Suppressor macrophage treated with lipopolysaccharide for 4 hours (primary cell): ENCODE data around the gene ACKR1.

Experiments used
- DNase-seq: peaks from one replicate; pipeline ENCODE4 v3.0.0-alpha.2; 2020

Gene ACKR1

GRCh38 chr1:159187647-159188374, 16.9 kb upstream of the ACKR1 start:
- DNase-seq, result no peak

DNA sequence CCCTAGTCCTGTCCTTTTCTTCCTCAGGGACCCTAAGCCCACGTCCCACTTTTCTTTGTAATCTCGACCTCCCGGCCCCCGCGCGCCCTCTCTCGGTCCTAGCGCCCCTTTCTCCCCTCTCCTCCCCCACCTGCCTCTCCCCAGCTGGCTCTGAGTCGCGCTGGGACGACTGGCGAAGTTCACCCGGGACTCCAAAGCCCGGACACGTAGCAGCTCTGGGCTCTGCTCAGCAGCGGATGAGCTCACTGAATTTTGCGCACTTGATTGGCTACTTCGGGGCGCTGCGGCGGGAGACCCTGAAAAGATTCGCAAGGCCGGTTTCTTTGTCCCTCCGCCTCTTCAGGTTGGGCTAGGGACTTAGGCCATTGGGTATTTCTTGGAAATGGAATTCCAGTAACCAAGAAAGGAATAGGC, 16.3 kb upstream of the ACKR1 start:
- peak; percentile 48 for DNase-seq

GRCh38 chr1:159190441-159190840, 14.2 kb upstream of the ACKR1 start:
- no peak for DNase-seq

DNA sequence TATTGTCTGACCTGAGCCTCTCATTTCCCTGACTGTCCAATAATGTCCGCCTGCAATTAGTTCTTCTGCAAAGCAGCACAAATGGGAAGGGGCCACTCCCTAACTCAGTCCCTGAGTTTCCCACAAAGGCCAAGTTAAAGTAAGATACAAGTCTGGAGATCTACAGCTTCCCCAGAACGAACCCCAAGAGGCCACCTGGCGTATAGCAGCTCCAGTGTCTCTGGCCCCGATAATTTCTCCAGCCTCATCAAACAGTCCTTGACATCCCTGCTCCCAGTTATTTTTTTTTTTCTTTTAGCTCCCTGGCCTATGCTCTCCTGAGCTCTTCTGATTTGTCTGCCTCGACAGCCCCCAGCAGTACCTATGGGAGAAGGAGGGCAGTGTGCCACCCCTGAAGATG, 8.1 kb upstream of the ACKR1 start:
- DNase-seq, result no peak

GRCh38 chr1:159197561-159198557, 6.8 kb upstream of the ACKR1 start:
- DNase-seq, result peak; percentile 89

DNA sequence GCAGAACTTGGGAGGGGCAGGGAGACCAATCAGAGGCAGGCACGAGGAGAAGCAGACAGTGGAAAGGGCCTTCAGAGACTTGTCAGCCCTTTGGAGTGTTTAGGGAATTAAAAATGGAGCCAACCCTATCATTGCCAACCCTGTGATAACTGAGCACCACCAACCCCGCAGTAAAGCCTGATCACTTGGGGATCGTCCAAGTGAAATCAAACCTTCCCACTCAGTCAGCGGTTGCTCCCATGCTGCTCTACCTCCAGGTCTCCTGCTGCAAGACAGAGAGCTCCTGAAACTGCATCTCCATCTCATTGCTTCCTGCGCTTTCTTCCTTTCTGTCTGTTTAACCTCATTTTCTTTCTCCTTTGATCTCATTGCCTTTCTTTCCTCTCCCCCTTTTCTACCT, 4.8 kb upstream of the ACKR1 start:
- DNase-seq, result no peak

- no peak for DNase-seq
Observed at GRCh38 chr1:159200769-159201168, 3.9 kb upstream of the ACKR1 start.

DNA sequence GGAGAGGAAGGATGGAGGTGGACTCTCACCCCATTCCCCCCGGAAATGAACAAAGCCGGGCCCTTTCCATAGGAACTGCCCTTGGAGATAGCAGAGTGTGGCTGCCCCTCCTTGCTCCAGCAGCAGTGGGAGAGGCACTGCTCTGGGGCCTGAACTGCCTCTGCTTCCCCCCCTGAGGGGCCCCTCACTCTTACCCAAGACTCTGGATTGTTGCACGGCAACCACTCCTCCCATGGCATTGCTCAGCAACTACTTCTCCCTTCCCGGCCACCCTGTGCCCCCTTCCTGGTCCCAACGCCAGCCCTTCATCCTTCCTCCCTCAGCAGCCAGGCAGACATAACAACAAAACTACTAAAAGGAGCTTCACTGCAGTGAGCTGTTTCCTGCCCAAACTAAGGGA, 3.0 kb upstream of the ACKR1 start:
- no peak for DNase-seq

- no peak for DNase-seq
Observed at GRCh38 chr1:159203610-159204009, 1.1 kb upstream of the ACKR1 start.

DNA sequence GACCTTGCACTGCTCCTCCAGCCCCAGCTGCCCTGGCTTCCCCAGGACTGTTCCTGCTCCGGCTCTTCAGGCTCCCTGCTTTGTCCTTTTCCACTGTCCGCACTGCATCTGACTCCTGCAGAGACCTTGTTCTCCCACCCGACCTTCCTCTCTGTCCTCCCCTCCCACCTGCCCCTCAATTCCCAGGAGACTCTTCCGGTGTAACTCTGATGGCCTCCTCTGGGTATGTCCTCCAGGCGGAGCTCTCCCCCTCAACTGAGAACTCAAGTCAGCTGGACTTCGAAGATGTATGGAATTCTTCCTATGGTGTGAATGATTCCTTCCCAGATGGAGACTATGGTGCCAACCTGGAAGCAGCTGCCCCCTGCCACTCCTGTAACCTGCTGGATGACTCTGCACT, 550 bp downstream of the ACKR1 start:
- no peak for DNase-seq

GRCh38 chr1:159206110-159206509, 1.4 kb downstream of the ACKR1 start:
- DNase-seq, result no peak

DNA sequence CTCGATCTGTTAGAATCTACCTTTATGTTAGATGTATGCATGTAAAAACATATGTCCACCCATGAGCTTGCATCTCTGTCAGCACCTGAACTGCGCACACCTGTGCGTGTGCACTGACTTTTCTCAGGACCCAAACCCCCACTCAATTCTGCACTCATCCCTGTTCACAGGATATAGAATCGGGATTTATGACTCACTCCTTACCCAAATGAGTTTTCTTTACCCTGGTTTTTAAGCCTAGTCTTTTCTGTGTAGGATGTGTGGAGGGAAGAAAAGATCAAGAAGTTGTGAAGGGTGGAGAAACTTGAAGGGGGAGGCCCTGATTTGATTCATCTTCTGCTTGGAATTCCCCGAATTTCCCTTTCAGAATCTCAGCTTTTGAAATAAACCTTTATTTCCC, 2.4 kb downstream of the ACKR1 start:
- no peak for DNase-seq

DNA sequence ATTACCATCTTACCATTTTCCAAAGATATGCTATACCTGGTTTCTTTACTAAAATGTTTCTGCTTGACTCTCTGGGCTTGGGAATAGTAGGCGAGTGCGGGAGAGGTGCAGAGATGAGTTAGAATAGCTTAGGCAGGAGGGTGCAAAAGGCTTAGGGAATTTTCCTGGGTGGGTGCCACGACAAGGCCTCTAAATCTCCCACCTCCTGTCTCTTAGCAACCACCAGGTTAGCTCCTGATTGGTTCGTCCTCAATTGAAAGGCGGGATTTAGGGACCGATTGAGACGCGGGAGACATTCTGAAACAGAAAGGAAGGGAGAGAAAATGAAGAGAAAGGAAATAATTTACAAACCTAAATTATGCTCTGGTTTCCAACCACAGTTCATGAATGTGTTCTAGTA, 3.1 kb downstream of the ACKR1 start:
- no peak for DNase-seq

DNA sequence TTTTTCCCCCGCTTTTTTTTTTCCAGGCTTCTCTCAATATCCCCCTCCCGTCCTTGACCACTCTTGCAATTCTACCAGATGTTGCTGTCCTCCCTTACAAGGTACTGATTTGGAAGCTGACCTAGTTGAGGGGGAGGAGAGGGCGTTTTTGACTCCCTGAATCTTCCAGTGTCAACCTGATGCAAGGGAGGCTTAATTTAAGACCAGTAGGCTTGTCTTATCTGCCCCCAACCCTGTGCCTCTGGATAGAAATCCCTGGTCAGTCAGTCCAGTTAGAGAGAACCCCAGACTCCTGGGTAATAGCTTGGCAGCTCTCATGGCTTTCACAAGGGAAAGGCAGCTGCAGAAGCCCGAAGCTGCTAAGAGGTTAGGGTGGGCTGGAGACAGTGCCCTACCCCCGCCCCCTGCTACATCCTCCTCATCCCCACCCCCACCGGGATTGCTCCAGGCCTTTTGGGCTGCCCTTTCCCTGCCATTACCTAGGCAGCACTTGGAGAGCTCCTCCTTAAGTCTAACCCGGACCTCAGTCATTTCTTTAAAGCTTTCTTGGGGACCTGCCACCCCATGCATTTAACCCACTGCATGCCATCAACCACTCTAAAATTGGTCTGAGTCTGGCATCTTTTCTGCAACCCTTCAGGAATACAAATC, 3.6 kb downstream of the ACKR1 start:
- DNase-seq, result no peak

GRCh38 chr1:159209061-159209460, 4.4 kb downstream of the ACKR1 start:
- no peak for DNase-seq

- peak; percentile 58 for DNase-seq
Observed at GRCh38 chr1:159211331-159212136, 6.9 kb downstream of the ACKR1 start.

DNA sequence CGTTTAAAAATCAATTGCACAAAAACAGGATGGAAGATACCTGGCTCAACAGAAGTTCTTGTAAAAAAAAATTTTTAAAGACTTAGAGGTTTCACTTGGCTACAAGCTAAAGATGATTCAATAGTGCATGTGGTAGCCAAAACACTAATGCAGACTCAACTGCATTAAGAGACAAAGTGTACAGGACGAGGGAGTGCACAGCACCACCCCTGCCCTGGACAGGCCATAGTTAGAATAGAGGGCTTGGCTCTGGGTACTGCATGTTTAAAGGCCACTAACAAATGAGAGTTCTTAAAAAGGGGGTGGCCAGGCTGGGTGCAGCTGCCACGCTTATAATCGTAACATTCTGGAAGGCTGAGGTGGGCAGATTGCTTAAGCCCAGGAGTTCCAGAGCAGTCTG, 7.9 kb downstream of the ACKR1 start:
- DNase-seq, result no peak

DNA sequence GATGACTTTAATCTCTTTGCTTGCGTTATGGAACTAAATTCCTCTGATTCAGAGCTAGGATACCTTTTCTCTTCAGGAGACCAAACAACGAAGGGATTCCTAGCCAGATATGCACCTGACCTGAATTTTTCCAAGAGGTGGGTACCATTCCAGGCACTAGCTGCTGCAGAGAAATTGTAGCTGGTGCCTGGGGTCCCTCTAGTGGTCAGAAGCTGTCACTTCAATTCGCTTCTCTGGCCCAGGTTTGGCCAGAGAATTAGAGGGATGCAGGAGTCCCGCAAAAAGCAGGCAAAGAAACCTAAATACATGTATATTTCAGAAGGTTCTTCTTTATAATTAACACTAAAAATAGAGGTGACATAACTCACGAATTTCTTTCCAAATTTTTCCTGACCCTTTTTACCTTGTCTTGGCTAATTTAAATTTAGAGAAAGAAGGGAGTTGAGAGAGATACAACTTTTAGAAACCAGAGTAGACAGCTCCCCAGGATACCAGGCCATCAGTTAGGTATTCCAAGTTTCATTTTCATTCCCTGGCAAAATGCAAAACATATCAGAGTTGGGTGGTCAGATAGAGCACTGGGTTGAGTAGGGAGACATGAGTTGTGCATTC, 9.6 kb downstream of the ACKR1 start:
- DNase-seq, result peak; percentile 60

DNA sequence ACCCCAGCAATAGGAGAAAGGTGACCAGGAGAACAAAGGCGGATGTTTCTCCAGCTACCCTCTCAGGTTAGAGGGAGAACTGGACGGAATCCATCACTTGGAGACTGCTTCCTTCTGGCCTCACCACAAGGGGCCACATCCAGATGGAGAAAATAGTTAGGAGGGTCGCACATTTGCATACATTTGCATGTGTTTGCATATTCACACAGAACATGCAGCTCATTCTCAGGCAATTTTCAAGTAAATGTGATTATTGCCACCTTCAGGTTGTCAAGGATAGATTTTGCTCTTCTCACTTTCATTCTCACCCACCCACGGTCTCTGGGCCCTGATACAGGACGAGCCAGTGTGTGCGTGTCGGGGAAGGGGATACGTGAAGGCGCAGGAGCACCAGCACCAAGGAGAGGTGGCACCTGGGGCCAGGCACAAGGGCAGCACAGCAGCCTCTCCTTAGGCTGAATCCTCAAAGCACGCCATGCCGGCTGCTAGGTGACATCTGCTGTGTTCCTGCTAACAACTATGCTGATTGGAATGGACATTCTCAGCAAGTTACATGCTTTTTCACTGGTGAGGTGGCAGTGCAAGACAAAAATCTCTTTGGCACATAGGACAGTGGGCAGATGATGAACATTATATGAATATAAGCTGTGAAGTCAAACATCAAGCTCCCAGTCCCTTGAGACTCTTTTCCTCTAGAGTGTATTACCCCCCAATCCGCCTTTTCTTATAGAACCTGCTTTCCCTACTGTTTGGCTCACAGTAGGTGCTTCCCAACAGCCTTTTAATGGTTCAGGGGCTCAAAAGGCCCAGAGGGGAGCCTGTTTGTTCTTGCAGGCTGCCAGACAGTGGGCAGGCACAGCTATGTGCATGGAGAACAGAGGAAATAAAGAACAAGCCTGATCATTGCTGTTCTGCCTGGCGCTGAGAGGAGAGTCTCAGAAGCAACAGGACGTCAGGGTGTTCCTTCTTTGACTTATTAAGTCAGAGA, 14.3 kb downstream of the ACKR1 start:
- DNase-seq, result no peak

DNA sequence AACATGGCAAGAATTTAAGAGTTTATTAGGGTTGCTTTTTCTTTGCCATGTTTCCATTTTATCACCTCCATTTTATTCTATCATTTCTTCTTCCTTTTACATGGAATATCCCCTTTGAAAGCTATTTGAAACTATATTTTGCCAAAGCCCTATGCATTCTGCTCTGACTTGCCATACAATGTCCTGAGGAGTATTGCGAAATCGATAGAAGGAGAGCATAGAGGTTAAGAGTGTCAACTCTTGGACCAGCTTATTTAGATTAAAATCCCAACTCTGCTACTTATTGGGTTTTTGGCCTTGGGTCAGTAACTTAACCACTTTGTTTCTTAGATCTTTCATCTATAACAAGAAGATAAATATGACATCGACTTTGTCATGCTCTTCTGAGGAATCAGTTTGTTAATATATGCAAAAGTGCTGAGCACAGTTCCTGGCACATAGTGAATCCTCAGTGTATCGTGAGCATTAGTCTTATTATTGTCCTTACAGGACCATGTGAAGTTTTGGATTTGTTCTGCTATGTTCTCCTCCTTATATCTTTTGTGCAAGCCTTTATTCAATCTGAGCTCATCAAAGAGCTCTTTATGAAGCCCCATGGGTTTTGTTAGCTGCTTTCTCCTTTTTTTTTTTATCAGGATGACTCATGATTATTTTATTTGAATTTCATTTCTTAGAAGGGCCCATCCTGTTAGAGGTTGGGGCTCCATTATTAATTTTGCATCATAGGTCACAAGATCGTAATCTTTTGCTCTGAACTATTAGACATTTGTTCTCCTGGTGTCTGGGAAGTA, 17.6 kb downstream of the ACKR1 start:
- no peak for DNase-seq
